GM21381 (cell line): Measurements from ENCODE around the gene MT3.

Source experiments
- ATAC-seq: cut with Tn5 transposase; IDR thresholded peaks from one replicate; pipeline ENCODE4 v1.9.1; 2021; ENCODE audit warnings: mild to moderate bottlenecking, moderate library complexity; ENCODE audit not compliant: unreplicated experiment

MT3 gene

GRCh38 chr16:56589141-56590039 lies at the start of gene MT3:
Gene MT3 (plus strand): TSS chr16:56589528. CDS start chr16:56589591, 63 bp downstream.
- no peak for ATAC-seq

- ATAC-seq = no peak
These were observed 49.7 kb upstream of the MT3 start for GRCh38 chr16:56539656-56540055.

- ATAC-seq = no peak
These were observed 47.3 kb upstream of the MT3 start for GRCh38 chr16:56542039-56542438.

DNA sequence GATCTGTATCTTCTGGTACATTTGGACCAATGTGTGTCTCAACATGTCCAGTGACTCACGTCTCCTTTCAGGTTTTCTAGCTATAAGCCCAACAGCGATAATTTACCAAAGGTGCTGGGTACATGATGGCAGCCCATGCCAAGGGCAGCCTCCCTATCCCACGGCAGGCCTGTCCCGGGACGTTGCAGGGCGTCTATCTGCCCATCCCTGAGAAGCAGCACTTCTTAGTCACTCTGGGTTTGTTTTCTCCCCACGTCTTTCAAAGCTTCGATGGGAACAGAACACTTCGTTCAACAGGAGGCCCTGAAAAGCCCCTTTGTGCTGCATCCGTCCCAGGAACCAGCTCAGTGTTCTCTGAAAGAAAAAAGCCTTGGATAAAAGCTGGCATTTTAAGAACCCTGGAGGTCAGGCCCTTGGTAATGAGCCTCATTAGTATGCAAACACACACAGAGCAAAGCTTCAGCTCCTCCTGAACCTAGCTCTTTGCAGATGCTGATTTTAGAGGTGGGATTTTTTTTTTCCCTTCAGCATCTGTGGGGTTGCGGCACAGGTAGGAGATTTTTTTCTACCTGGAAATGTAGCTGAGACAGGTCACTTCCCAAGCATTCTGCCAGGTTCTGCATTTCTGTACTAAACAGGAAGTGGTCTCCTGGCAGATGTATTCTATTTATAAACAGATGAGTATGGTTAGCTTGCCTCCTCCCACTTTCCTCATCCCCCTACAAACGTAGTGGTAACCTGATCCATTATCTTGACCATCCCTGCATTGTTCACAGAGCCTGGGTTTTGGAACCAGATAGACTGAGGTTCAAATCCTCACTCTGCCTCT lies 42.0 kb upstream of the MT3 start:
- no peak for ATAC-seq

DNA sequence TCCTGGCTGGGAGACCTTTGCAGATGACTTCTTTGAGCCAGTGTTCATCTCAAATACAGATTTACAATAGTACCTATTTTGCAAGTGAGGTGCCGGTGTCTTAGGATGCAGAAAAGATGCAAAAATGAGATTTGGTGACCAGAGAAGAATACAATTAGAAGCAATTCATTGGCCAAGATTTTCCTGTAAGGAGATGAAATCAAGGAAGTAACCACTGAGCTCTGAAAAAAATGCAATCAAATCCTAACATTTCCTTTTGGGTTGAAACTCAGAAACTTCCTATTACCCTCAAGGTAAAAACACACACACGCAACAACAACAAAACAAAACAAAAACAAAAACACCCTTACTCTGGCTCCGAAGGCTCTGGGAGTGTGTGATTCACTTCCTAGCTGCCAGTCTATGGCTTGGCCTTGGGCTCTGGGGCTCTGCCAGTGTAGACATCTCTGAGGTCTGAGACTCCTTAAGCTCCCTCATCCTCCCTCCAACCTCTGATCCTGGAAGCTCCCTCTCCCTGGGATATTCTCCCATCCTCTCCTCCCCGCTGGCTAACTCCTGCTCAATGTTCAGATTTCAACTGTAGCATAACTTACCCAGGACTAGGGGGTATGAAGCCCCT lies 41.3 kb upstream of the MT3 start:
- no peak for ATAC-seq

GRCh38 chr16:56549161-56549560 lies 40.2 kb upstream of the MT3 start:
- no peak for ATAC-seq

GRCh38 chr16:56549744-56550385 lies 39.5 kb upstream of the MT3 start:
- ATAC-seq = no peak

- no peak for ATAC-seq
These were observed 37.3 kb upstream of the MT3 start for GRCh38 chr16:56551796-56552738.

DNA sequence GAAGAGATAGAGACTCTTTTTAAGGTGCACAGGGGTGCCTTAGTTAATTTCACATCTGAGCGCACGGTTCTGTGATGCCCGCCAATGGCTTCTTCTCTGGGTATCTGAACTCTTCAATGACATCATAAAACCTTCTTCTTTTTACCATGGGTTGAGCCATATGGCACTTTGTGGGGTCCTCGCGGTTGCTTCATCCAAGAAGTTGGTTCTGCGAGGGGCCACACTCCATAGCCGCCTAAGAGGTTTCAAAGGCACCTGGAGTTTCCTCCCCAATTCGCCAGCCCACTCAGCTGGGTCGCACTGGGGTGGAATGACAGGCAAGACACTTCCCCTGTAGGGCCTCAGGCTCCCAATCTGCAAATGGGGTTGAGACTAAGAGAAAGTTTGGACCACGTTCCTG lies 34.9 kb upstream of the MT3 start:
- ATAC-seq = no peak

DNA sequence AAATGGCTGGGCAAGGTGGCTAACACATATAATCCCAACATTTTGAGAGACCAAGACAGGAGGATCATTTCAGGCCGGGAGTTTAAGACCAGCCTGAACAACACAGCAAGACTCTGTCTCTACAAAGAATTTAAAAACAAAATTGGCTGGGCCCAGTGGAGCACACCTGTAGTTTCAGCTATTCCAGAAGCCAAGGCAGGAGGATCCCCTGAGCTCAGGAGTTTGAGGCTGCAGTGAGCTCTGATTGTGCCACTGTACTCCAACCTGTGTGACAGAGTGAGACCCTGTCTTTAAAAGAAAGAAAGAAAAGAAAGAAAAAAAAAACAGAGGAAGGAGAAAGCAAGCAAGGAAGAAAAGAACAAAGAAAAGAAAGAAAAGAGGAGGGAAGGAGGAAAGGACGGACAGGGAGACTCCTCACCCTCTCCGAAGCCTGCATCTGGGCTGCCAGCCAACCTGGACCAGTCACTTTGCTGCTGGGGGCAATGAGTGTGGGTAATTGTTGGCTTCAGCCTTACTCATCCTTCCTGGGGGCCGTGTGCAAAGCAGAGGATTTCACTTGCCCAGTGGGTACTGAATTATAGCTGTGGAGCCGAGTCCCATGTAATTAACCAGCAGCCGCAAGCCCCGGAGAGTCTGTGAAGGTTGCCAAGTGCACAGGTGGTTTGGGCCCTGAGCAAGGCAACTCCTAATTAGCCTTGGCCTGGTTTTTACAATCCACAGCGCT lies 31.1 kb upstream of the MT3 start:
- ATAC-seq = no peak

- no peak for ATAC-seq
These were observed 30.2 kb upstream of the MT3 start for GRCh38 chr16:56559109-56559508.

- ATAC-seq = no peak
These were observed 28.9 kb upstream of the MT3 start for GRCh38 chr16:56560447-56560846.

- no peak for ATAC-seq
These were observed 28.2 kb upstream of the MT3 start for GRCh38 chr16:56561126-56561525.

GRCh38 chr16:56564793-56565477 lies 24.4 kb upstream of the MT3 start, which contains the start of gene MT4:
Gene MT4 (plus strand): TSS chr16:56565073. CDS start chr16:56565129, 56 bp downstream.
- ATAC-seq = no peak

DNA sequence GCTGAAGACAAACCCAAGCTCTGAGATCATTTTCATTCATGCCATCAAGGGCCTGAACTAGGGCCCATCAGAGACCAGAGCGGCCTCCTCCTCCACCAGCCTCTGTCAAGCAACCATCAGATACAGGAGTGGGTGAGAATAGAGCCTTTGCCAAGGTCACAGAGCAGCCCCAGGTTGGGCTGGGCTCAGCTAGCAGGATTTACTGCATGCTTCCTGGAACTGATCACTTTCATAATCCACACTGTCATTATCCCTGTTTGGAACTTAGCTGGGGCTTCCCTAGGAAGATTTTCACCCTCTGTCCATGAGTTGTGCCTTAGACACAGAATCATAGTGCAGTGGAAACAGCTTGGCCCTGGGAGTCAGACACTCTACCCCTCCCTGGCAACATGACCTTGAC lies 19.4 kb upstream of the MT3 start:
- ATAC-seq = no peak

GRCh38 chr16:56571525-56571924 lies 17.8 kb upstream of the MT3 start:
- ATAC-seq = no peak

GRCh38 chr16:56574625-56575024 lies 14.7 kb upstream of the MT3 start:
- ATAC-seq = no peak

DNA sequence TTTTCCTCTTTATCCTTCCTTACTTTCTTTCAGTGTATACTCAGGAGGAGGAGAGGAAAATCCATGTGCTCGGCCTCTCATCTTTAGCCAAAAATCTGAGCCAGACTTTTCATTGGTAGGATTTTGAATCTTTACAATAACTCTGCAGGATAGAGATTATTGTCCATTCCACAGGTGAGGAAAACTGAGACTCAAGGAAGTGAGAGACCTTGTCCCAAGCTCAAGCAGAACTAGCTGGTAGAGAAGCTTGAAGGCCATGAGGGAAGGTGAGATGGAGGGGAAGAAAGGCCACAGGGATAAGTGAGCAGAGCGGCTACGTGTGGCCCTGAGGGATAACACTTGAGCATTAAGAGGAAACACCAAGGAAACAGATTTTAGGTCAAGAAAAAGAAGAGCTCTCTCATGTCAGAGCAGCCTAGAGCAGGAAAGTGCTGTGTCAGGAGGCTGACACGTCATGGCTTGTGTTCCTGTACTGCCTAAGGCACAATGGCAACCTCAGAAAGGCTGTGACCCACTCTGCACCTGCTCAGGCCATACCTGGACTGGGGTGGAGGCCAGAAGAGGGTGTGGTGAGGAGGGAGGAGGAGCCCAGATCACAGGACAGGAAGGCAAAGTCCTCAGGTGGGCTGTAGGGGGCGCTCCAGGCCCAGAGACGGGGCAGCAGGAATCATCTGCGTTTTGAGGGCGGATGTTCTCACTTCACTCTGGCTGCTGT lies 12.6 kb upstream of the MT3 start:
- ATAC-seq = peak; percentile 84
